NCI-H1694 (cell line): ENCODE data around the gene LRP11.
"Not testable (repeated sequence)": the region's sequence is repeated elsewhere in the genome, so short reads cannot be mapped to it uniquely, and the experiment has no call there.

Source experiments
- DNase-seq: peaks from one replicate; lab custom pipeline; 2025; lab: John Stamatoyannopoulos, UW

LRP11 gene

DNA sequence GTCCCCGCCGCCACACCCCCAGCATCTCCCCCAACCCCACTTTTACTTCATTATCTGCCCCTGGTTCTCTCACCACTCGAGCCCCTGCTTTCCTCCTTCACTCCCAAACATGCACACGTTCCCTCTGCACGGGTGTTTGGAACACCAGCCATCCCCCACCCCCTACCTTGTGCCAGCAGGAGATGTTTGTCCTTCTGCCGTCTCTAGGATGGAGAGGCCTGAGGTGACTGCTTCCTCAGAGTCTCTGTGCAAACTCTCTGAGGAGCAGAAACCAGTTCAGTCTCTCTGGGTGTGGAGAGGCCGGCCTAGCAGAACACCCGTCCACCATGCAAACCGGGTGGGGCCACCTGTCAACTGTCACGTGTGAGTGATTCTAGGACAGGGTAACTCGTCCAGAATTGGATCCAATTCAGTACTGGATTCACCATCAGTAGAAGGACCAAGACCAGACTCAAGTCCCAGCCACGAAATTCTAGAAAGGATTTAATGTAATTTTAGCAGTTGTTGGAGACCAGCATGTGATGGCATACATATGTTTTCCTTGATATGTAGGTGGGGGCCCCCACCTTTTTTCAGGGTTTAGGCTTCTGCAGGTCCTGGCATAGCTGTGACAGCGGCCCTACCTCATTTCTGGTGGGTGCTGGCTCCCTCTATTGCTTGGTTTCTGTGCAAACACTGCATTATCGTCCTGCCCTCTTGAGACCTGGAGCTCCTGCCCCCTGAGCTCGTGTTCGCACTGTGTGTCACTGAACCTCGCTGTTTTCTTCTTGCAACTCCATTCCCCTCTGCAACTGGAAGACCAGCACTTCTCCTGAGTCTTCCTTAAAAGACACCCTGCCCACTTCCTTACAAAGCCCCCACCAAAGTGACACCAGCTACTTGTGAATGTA lies 33.9 kb upstream of the LRP11 start, which contains the start of gene RAET1E:
Gene RAET1E (minus strand): TSS at position 259 of the 890 bp plus-strand sequence. CDS start 7,212 bp downstream, outside the sequence.
- no peak for DNase-seq

DNA sequence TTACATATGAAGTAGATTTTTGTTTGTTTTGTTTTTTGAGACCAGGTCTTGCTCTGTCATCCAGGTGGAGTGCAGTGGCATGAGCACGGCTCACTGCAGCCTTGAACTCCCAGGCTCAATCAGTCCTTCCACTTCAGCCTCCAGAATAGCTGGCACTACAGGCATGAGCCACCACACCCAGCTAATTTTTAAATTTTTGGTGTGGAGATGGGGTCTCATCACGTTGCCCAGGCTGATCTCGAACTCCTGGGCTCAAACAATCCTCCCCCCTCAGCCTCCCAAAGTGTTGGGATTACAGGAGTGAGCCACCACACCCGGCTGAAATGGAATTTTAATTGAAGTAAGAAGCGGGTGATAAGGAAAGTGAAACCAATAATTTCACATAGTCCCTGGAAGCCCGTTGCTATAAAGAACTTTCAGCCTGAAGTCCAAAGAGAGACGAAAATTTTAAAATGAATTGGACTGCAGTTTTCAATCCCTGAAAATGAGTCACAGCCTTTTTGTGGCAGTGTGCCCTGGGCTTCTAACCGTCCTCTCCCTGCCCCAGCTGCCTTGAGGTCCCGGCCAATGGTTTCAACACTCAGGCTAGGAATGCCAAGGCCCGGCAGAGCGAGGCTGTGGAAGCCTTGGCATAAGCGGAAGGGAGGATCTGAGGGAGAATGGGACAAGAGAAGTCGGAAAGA lies 33.0 kb upstream of the LRP11 start:
- no peak for DNase-seq

DNA sequence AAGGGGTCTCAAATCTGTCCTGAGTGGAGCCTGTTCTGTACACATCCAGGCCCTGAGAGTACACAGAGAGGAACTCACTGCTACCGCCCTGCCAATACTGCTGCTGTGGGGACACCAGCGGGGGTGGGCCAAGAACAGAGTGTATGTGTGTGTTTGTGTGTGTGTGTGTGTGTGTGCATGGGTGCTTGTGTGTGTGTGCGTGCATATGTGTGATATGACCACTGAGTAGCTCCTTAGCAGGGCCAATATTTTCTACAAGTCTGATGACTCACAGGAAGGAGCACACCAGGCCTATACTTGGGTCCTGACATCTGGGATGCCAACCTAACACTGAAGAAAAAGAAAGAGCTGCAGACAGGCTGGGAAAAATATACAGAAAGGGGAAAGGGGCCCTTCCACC lies 32.3 kb upstream of the LRP11 start:
- DNase-seq, result no peak

DNA sequence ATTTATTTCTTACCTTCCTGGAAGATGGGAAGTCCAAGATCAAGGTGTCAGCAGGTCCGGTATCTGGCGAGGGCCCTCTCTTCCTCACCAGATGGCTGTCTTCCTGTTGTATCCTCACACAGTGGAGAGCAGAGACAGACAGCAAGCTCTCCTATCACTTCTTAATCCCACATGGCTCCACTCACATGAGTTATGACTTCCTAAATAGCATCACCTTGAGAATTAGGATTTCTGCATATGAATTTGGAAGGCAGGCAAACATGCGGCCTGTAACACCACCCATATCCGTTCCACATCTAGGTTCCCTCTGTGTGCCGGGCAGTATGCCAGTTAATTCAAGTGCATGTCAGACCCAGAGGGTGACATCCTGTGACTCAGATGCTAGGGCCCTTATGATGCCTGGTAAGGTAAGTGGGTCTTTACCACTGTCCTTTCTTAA lies 31.7 kb upstream of the LRP11 start:
- DNase-seq, result no peak

DNA sequence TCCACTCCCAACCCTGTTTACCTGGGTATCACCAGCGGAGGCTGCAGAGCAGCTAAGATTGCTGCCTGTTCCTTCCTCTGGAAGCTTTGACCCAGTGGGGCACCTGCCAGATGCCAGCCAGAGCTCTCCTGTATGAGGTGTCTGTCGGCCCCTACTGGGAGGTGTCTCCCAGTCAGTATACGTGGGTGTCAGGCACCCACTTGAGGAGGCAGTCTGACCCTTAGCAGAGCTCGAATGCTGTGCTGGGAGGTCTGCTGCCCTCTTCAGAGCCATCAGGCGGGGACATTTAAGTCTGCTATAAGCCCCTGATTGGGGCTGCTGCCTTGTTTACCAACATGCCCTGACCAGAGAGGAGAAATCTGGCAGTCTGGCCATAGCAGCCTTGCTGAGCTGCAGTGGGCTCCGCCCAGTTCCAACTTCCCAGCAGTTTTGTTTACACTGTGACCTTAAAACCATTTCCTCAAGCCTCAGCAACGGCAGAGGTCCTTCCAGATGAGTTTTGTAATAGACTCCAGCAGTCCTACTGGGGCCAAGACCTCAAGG lies 31.0 kb upstream of the LRP11 start:
- DNase-seq, result no peak

DNA sequence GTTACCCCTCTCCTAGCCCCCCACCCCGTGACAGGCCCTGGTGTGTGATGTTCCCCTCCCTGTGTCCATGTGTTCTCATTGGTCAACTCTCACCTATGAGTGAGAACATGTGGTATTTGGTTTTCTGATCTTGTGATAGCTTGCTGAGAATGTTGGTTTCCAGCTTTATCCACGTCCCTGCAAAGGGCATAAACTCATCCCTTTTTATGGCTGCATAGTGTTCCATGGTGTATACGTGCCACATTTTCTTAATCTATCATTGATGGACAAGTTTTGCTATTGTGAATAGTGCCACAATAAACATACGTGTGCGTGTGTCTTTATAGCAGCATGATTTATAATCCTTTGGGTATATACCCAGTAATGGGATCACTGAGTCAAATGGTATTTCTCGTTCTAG lies 27.7 kb upstream of the LRP11 start:
- not testable (repeated sequence) for DNase-seq

DNA sequence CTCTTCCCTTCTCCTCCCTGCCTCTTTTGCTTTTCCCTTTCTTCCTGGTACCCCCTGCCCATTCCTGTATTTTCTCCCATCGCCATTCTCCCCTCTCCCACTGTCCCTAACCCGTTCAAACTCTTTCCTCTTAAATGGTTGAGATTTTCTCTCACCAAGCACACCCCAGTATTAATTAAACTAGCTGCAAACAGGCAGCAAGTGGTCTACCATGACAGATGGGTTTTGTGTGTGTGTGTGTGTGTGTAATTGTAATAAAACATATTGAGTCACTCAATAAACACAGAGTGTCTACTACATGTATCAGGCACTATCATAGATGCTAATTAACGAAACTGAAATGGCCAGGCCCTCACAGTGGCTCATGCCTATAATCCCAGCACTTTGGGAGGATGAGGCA lies 27.1 kb upstream of the LRP11 start:
- DNase-seq, result no peak

DNA sequence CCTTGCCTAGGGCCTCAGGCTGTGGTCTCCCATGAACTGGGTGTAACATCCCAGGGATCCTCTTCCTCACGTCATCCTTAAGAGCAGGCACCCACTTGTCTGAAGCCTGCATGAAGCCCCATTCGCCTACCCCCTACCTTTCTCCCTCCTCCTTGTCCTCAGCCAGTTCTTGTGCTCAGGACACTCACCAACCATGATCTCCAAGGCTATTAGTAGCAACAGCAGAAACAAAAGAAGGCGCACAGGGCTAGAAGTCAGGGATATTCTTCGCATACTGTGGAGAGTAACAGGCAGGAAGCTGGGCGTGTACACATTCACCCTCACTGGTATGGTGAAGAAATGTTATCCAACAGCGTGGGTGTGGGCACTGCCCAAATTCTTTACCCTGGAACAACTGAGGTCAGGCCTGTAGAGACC lies 26.5 kb upstream of the LRP11 start:
- DNase-seq, result no peak

DNA sequence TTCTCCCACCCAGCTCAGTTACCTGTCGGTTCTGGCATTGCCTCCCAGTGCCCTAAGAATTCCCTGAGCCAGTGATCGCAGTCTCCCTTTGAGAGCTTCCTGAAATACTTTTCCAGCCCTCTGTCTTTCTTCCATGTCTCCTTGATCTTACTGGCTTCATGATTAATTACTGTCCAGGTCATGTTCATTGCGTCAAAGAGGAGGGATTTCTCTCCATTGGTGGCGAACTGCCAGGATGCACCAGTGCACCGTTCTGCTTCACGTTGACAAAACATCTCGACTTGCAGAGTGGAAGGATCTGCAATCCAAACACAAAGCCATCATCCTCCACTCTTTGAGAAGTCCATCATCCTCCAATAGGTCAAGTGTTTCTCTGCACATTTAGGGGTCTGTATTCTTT lies 25.2 kb upstream of the LRP11 start:
- DNase-seq, result no peak

DNA sequence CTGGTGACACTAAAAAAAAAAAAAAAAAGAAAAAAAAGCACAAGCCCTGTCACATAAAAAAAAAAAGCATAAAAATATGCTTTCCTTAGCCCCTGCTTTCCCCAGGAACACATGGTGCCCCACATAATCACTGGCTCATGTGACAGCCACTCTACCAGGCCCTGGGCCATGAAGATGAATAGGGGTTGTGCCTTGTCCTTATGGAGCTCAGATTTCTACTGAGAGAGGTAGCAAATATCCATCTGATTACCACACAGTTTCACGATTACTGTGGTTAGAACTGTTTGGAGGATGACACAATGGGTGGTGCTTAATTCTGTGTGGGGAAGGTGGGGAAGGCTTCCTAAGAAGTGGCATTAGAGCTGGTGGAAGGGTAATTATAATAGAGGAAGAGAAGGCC lies 24.5 kb upstream of the LRP11 start:
- DNase-seq, result no peak

DNA sequence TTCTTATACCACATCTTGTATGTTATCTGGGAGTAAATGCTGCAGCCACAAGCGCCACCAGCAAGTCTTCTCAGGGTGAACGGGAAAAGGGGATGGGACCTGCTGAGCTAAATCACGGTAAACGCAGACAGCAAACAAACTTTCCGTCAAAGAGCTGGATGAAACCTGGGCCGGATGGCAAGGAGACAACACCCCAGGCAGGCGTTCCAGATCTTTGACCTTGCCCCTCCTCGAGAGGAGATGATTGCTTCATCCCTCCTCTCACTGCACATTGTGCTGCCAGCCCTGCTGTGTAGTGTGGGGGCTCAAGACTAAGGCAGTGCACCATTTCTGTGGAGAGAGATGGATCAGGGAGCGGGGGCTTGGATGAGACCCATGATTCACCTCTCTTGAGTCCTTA lies 23.9 kb upstream of the LRP11 start:
- DNase-seq, result no peak

DNA sequence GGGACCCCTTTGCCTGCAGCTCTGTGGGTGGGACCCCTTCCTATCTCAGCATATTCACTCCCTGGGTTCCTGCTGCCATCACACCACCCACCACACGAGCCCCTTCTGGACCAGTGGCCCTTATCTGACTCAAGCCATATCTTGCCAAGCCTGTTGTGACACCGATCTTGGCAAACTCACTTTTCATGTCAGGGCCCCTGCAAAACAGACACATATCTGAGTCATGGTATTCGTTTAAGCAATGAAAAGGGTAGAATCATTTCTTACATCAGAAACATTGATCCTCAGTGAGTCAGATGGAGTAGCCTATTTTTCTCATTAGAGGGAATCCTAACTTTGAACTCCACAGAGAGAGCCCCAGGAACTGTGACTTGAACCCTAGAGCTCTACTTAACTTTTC lies 23.2 kb upstream of the LRP11 start:
- no peak for DNase-seq

DNA sequence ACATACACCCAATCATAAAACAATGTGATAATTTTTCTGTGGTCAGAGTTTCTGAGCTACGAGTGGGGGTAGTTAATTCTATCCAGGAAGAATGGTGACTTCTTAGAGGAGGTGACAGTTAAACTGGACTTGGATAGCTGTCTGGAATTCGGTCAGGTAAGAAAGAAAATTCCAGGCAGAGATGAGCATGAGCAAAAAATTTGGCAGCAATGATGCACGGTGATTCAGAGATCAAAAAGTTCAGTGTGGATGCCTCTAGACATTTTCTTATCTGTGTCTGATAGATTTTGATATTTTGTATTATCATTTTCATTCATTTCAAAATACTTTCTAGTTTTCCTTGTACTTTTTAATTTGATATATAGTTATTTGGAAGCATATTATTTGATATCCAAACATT lies 21.7 kb upstream of the LRP11 start:
- no peak for DNase-seq

DNA sequence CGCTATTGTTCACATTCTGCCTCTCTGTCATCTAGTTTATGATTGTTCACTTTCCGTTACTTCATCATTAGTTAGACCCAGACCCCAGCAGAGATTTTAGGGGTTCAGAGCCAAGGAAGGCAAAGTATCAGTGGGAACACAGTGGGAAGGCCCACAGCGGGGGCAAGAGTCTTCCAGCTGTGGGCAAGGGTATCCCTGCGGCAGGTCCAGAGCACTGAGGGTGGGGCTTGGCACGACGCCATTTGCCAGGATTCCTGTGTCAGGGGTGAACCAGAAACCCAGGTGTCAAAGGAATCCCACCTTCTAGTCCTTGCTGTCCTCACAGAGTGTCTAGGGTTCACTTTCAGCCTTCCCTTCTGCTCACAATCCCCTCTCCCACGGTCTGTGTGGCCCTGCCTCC lies 20.5 kb upstream of the LRP11 start:
- DNase-seq, result no peak

DNA sequence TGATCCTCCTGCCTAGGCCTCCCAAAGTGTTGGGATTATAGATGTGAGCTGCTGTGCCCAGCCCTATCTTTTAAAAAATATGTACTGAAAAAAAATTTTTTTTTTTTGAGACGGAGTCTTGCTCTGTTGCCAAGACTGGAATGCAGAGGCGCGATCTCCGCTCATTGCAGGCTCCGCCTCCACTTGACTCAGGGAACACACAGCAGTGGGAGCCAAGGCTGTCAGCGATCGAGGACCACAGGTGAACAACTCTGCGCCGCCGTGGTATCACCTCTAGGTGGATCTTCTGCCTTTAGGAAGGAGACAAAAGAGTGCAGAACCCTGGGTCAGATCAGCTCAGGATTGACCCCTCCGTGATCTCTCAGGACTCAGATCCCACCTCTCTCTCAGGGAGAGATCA lies 20.1 kb upstream of the LRP11 start:
- no peak for DNase-seq

DNA sequence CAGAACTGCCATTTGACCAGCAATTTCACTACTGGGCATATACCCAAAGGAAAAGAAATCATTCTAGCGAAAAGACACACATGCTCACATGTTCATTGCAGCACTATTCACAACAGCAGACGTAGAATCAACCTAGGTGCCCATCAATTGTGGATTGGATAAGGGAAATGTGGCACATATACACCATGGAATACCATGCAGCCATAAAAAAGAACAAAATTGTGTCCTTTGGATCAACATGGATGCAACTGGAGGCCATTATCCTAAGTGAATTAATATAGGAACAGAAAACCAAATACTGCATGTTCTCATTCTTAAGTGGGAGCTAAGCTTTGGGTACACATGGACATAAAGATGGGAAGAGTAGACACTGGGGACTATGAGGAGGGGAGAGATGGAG lies 17.7 kb upstream of the LRP11 start:
- DNase-seq, result no peak

DNA sequence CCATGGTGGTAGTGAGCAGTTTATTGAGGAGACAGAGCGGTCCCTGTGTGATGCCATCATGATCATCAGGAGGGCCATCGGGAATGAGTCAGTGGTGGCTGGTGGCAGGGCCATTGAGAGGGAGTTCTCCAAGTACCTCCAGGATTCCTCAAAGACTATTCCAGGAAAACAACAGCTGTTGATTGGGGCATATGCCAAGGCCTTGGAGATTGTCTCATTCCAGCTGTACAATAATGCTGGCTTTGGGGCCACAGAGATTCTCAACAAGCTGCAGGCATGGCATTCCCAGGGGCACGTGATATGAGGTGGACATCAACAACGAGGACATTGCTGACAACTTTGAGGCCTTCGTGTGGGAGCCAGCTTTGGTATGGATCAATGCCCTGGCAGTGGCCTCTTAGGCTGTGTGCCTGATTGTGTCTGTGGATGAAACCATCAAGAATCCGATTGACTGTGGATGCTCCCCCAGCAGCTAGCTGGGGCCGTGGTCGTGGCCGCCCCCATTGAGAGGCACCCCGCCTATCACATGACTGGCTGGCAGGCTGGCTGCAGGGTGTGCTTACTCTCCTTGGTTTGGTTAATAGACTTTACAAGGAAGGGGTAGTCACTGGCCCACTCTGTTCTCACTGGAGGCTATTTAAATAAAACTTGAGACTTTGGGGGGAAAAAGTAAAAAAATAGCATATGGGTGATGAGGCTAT lies 17.1 kb upstream of the LRP11 start:
- no peak for DNase-seq

DNA sequence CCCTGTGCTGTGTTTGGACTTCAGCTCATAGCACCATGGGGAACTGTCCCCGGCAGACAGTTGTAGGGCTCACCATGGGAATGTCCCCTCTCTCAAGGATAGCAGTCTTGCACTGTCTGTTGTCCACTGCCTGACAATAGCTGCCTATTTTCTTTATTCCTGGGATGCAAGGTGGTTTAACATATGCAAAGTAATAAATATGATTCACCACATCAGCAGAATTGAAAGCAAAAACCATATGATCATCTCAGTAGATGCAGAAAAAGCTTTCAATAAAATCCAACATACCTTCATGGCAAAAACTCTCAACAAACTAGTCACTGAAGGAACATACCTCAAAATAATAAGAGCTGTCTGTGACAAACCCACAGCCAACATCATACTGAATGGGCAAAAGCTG lies 13.5 kb upstream of the LRP11 start:
- DNase-seq, result no peak

DNA sequence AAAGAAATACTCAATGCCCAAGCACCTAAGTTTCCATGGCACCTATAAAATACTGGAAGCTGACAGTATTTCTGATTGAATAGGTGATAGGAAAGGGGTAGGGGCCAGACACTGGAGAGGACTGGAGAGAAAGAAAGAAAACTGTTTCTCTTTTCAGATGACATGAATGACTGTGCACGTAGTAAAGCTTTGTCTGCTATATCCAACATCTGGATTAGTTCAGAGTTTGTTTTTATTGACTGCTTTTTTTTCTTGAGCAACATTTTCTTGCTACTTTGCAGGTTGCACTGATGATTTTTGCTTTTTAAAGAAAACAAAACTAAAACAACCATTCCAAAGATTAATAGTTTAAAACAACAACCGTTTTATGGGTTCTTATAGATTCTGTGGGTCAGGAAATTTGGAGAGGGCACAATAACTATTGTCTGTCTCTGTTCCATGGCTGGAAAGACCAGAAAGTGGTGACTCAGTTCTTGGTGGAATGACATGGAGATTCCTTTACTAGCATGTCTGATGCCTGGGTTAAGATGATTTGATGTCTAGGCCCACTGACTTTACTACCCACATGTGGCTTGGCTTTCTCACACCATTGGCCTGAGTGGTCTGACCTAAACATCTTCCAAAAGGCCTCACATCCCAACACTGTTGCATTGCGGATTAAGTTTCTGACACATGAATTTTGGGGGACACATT lies 12.2 kb upstream of the LRP11 start:
- no peak for DNase-seq

DNA sequence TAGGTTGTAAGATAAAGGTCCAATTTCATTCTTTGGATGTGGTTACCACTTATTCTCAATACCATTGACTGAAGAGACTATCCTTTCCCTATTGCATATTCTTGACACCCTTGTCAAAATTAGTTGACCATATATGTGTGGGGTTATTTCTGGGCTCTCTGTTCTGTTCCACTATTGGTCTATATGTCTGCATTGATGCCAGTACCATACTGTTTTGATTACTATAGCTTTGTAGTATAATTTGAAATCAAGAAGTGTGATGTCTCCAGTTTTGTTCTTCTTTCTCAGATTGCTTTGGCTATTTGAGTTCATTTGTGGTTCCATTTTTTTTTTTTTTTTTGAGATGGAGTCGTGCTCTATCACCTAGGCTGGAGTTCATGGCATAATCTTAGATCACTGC lies 8.1 kb upstream of the LRP11 start:
- DNase-seq, result no peak

DNA sequence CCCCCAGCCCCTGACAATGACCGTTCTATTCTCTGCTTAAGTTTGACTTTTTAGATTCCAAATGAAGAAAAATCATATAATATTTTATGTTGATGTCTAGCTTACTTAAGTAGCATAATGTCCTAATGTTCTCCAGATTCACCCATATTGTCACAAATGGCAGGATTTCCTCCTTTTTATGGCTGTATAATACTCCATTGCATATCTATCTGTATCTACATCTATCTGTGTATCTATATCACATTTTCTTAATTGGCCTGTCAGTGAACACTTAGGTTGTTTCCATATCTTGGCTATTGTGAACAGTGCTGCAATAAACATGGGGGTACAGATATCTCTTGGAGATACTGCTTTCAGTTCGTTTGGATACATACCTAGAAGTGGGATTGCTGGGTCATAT lies 7.0 kb upstream of the LRP11 start:
- no peak for DNase-seq
